Fibroblast of the aortic adventitia (primary cell): ENCODE data around the gene SPO11. TPM values are rescaled to one million over a fixed set of nuclear protein-coding genes. Genes with fewer than 3 reads are reported as not detected.

Experiments used
- DNase-seq: peaks from one replicate; pipeline ENCODE4 v3.0.0-alpha.2; 2010; ENCODE audit warnings: low read depth
- H3K4me3 ChIP-seq: 2 replicates; pipeline ENCODE4 v1.5.1; 2011; ENCODE audit warnings: low read depth, mild to moderate bottlenecking, control low read depth, low read length, moderate library complexity
- total RNA-seq: library from RNA; depleted of rRNA; stranded (reverse); fragments of >200 nt; gene quantifications from 2 replicates; pipeline ENCODE4 v1.2.3, GENCODE V29; 2012; ENCODE audit warnings: low replicate concordance
- TF ChIP-seq, protein P1 (sequence below): IDR thresholded peaks from 2 replicates; pipeline ENCODE4 v1.5.1; 2011; ENCODE audit warnings: mild to moderate bottlenecking, low read length, control low read depth, inconsistent platforms; ENCODE audit not compliant: insufficient read depth

Gene SPO11
- total RNA-seq, 1 donor = not detected

DNA sequence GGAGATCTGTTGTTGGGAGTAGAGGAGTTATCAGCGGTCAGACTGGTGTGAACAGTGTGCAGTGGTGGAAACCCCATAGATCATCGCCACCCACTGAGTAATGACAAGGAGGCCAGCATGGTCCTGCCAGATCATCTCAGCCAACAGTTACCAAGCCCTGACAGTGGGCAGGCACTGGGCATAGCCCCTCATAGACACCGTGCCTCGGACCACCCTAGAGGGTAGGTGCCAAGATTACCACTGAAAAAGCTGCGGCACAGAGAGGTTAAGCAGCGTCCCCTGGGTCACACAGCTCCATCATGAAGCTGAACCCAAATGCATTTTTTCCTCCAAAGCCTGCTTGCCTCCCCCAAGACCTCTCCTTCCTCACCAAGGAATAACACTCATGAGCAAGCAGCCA, 41.7 kb upstream of the SPO11 start:
- TF ChIP-seq, protein P1, sequence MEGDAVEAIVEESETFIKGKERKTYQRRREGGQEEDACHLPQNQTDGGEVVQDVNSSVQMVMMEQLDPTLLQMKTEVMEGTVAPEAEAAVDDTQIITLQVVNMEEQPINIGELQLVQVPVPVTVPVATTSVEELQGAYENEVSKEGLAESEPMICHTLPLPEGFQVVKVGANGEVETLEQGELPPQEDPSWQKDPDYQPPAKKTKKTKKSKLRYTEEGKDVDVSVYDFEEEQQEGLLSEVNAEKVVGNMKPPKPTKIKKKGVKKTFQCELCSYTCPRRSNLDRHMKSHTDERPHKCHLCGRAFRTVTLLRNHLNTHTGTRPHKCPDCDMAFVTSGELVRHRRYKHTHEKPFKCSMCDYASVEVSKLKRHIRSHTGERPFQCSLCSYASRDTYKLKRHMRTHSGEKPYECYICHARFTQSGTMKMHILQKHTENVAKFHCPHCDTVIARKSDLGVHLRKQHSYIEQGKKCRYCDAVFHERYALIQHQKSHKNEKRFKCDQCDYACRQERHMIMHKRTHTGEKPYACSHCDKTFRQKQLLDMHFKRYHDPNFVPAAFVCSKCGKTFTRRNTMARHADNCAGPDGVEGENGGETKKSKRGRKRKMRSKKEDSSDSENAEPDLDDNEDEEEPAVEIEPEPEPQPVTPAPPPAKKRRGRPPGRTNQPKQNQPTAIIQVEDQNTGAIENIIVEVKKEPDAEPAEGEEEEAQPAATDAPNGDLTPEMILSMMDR = no peak
- no peak for DNase-seq
- no peak overlapping the region for H3K4me3 ChIP-seq

DNA sequence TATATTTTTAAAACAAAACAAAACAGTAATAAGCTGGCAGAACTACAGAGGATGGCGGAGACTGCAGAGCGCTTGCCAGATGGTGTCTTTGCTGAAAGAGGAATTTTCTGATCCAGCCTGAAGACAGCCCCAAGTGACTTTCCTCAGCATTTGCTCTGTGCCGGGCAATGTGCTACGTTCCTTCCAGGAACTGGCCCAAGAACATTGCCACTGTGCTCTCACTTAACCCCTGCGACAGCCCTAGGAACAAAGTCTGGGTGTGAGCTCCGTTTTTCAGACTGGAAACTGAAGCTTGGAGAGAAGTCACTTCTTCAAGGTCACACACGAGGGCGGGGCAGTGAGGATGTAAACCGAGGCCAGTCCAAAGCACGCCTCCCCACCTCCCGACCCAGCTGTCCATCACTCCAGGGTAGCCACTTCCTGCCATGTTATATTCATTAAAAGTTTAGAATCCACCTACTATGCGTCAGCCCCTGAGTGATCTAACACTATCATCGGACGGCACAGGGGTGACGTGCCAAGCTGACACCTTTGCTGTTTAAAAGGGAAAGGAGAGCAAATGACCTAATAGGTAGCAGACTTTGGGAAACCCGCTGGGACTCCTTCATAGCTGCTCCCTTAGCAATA, 40.8 kb upstream of the SPO11 start:
- H3K4me3 ChIP-seq = no peak overlapping the region
- TF ChIP-seq, protein P1 = no peak
- no peak for DNase-seq

DNA sequence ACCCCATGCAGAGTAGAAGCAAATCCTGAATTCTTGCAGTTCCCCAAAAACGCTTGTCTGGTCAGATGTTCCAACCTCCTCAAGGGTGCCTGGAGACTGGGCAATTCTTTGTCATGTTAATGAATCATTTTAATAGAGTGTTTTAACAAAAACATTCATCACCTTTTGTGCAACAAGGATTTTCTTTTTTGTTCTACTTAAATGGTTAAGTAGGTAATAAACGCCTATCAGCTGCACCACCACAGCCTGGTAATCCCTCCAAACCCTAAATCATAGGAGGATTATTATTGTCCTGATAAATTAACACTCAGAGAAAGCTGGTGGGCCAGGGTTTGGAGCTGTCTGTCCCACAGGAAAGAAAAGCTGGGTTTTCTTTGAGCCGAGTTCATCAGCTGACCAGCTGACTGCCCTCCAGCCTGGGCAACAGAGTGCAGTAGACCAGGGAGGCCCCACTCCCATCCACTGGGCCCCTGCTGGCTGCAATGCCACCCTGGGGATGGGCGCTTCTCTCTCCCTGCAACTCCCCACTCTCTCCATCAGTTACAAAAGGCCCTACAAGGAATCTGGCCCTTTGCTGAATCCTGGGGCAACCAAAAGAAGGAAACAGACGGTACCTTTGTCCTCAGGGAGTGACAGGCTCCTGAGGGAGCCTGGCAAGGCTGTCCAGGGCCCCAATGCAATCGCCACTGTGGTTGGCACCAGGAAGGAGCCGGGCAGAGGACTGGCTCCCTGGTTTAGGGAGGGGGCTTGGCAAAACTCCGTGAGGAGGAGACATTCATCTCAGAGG, 40.0 kb upstream of the SPO11 start:
- H3K4me3 ChIP-seq = no peak overlapping the region
- DNase-seq = no peak

DNA sequence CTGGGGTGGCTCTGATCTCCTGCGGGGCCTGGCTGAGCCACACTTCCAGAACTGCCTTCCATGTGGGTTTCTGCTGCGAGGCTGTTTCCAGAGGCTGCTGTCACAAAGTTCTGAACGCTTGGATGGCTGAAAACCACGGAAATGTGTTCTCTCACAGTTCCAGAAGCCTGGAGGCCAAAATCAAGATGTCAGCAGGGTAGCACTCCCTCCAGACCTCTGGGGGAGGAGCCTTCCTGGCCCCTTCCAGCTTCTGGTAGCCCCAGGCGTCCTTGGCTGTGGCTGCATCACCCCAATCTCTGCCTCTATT, 39.5 kb upstream of the SPO11 start:
- no peak for DNase-seq
- TF ChIP-seq, protein P1 = no peak
- H3K4me3 ChIP-seq = no peak overlapping the region

More for the DNA sequence above, 40.0 kb upstream of the SPO11 start:
- TF ChIP-seq, protein P1 = no peak

DNA sequence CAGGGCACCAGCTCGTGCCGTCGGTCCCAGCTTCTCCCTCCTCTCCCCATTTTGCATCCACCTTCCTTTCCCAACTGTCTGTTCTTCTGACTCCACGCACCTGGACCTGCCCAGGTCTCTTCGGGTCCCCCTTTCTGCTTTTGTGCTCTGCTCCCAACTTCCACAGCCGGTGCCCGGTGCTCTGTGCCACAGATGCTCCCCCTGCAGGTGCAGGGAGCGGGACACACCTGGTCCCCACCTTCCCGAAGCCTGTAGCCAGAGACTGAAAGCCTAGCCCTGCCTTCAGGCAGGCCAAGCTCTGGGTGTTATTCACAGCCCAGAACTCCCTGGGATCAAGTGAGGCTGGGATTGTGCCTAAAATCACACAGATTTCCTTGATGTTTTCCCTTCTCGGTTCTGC, 38.6 kb upstream of the SPO11 start:
- TF ChIP-seq, protein P1 = no peak
- no peak overlapping the region for H3K4me3 ChIP-seq
- no peak for DNase-seq

DNA sequence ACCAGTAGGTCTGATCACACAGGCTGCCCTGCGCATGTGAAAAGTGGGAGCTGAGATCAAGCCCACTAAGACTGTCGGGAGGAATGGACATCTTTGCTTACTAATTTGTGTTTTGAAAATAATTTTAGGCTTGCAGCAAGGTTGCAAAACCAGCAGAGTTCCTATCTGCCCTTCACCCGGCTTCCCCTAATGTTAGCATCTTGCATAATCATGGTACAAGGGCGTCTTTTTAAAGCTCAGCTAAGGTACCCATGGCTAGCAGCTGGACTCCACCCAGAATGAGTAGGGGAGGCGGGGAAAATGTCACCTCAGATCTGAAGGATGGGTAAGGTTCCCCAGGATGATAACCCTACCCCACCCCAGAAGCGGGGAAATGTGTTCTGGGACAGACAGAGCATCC, 37.9 kb upstream of the SPO11 start:
- no peak overlapping the region for H3K4me3 ChIP-seq
- TF ChIP-seq, protein P1 = no peak
- no peak for DNase-seq
